ENCODE measurements around the gene ADIRF.
"Not testable (repeated sequence)": the region's sequence is repeated elsewhere in the genome, so short reads cannot be mapped to it uniquely, and the experiment has no call there.

Gene ADIRF

DNA sequence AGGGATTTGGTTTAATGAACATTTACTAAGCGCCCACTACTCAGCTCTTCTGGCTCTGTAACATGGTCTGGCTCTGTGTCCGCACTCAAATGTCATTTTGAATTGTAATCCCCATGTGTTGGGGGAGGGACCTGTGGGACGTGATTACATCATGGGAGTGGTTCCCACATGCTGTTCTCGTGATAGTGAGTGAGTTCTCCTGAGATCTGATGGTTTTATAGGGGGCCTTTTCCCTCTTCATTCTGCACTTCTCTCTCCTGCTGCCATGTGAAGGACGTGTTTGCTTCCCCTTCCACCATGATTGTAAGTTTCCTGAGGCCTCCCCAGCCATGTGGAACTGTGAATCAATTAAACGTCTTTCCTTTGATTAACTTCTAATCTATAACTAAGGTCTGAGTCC is 12.7 kb downstream of the ADIRF start:
- ATAC-seq, result not testable (repeated sequence)

DNA sequence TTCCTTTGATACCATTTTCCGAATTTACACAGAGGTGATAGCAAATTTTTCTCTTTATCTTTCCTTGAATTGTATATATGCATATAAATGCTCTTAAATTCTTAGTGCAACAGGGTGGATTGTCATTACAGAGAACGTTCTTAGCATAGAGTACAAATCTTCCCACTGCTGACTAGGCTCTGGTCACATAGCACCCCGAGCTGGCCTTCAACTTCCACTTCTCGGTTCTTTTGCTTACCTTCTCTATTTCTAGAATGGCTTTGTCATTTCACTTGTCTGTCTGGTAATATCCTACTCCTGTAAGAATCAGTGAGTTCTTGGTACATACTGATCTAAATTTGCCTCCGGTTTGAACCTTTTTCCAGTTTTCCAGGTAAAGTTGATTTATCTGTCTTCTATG is 13.4 kb downstream of the ADIRF start:
- no peak for ATAC-seq

DNA sequence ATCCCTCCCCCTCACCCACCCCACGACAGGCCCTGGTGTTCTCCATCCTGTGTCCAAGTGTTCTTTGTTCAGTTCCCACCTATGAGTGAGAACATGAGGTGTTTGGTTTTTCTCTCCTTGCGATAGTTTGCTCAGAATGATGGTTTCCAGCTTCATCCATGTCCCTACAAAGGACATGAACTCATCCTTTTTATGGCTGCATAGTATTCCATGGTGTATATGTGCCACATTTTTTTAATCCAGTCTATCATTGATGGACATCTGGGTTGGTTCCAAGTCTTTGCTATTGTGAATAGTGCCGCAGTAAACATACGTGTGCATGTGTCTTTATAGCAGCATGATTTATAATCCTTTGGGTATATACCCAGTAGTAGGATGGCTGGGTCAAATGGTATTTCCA is 16.2 kb downstream of the ADIRF start:
- not testable (repeated sequence) for ATAC-seq

DNA sequence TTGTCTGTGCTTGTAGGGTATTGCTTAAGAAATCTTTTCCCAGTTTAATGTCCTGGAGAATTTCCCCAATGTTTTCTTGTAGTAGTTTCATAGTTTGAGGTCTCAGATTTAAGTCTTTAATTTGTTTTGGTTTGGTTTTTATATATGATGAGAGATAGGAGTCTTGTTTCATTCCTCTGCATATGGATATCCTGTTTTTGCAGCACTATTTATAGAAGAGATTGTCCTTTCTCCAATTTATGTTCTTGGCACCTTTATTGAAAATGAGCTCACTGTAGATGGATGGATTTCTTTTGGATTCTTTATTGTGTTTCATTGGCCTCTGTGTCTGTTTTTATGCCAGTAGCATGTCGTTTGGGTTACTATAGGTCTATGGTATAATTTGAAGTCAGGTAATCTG is 20.2 kb downstream of the ADIRF start:
- no peak for ATAC-seq

DNA sequence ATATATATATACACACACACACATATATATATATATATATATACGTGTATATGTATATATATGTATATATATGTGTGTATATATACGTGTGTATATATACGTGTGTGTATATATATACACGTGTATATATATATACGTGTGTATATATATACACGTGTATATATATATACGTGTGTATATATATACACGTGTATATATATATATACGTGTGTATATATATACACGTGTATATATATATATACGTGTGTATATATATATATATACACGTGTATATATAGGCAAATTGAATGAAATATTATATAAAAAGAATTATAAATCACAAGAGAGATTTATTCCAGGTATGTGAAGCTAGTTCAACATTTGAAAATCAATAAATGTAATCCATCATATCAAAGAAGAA is 23.1 kb downstream of the ADIRF start:
- ATAC-seq, result not testable (repeated sequence)

DNA sequence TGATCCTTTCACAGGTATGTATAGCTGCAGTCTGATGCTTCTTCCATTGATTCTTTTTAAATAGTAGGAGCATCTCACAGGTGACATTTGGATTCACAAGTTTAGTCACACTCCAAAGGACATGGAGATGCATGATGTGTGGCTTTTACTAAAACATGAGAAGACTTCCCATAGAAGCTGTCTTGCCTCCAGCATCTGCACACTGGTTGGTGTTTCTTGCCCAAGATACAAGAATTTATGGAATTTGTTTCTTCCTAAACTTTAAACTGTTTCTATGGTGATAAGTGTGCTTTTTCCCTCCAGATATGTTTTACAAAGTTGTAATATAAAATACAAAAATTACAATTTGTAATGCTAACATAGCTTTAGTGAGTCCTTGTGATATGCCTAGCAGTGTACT is 24.2 kb downstream of the ADIRF start:
- ATAC-seq, result no peak

DNA sequence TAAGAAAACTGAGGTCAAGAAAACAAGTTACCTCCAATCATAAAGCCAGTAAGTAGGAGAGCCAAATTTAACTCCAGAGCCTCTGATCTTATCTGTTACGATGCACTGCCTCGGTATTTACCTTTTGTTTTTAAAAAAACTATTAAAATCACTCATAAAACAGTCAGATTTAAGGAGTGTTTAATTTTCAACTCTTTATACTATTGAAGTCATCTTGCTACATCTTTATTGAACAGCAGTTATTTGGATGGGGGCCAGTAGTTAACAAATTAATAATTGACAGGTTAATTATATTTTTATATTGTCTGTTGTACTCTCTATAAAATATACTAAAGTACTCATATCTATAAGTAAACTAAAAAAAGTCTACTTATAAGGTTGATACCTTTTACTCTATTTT is 24.6 kb downstream of the ADIRF start:
- no peak for ATAC-seq

DNA sequence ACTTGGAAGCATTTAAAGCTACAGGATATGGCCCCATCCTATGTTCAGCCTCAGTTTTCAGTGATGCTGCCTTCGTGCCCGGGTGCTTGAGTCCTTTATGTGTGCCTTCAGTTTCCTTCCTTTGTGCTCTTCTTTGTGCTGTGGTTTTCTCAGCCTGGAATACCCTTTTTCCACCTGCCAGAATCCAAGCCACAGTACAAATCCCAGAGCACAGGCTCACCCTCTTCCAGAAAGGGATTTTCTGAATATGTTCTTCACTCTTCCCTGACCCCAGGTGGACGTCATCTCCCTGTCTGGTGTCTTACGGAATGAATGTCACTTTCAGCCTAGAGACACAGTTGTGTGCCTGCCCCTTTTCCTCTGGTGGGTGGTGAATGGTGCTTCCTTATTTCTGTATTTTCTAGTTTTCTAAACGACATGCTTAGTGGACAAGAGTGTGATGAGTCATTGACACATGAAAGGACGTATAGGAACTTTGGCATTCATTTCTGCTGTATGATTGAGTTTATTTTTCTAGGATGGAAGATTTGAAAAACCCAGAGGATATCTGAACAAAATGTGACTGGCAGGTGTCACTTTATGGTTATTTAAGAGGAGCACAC is 31.6 kb downstream of the ADIRF start:
- not testable (repeated sequence) for ATAC-seq

DNA sequence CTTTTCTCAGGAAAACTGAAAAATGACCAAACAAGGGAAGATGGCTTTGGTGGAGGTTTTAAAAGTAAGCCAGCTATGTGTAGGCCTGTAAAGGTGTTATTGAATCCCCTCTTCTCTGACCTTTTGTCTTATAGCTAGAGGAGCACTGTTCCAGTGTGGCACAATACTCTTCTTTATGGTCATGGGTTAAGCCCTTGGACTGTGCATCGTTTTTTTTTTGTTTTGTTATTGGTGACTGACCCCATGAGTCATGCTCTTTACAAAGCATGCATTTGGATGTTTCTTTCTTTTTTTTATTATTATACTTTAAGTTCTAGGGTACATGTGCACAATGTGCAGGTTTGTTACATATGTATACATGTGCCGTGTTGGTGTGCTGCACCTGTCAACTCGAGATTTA is 32.2 kb downstream of the ADIRF start:
- no peak for ATAC-seq

DNA sequence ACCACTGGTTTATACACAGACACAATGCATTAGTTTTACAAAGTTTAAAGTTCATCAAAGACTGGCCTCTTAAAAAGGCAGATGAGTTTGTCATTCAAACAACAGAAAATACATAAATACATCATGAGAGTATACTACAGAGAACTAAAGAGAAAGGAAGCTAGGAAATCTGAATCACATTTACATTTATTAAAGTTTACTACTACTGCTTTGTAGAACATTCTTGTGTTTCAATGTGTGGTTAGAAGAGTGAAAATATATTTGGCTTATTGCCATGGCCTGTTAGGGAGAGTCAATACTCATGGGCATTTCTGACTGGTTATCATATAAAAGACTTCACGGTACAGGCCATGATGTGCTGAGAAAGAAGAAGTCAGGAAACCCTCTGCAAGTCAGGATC is 38.8 kb downstream of the ADIRF start:
- not testable (repeated sequence) for ATAC-seq

DNA sequence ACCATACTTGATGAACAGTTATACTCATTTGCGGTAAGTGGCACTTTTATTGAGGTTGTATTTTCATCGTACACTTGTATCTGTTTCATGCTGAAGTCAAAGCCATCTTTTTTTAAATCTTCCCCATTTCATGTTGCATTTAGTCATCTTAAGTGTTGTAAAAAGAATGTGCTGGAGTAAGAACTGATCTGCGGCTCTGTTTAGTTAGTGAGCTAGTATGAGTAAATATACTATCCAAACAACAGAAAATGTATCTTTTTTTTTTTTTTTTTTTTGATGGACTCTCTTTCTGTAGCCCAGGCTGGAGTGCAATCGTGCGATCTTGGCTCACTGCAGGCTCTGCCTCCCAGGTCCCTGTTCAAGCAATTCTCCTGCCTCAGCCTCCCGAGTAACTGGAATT is 39.4 kb downstream of the ADIRF start:
- not testable (repeated sequence) for ATAC-seq

DNA sequence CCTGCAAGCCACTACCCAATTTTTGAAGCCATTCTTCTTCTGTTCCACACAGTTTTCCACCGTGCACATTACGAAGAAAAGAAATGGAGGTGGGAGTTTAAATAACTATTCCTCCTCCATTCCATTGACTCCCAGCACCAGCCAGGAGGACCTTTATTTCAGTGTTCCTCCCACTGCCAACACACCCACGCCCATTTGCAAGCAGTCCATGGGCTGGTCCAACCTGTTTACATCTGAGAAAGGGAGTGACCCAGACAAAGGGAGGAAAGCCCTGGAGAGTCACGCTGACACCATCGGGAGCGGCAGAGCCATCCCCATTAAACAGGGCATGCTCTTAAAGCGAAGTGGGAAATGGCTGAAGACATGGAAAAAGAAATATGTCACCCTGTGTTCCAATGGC is 40.0 kb downstream of the ADIRF start:
- ATAC-seq, result not testable (repeated sequence)

DNA sequence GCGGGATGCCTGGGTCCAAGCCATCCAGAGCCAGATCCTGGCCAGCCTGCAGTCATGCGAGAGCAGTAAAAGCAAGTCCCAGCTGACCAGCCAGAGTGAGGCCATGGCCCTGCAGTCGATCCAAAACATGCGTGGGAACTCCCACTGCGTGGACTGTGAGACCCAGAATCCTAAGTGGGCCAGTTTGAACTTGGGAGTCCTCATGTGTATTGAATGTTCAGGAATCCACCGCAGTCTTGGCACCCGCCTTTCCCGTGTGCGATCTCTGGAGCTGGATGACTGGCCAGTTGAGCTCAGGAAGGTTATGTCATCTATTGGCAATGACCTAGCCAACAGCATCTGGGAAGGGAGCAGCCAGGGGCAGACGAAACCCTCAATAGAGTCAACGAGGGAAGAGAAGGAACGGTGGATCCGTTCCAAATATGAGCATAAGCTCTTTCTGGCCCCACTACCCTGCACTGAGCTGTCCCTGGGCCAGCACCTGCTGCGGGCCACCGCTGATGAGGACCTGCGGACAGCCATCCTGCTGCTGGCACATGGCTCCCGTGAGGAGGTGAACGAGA is 40.9 kb downstream of the ADIRF start:
- not testable (repeated sequence) for ATAC-seq

DNA sequence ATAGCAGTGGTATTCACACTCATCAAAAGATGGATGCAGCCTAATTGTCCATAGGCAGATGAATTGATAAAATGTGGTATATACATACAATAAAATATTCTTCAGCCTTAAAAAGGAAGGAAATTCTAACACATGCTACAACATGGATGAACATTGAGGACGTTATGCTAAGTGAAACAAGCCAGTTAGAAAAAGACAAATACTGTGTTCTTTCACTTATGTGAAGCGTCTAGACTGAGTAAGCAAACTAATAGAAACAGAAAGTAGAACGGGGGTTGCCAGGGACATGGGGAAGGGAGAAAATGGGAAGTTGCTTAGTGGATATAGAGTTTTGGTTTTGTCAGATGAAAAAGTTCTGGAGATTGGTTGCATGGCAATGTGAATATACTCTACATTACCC is 45.2 kb downstream of the ADIRF start:
- not testable (repeated sequence) for ATAC-seq

DNA sequence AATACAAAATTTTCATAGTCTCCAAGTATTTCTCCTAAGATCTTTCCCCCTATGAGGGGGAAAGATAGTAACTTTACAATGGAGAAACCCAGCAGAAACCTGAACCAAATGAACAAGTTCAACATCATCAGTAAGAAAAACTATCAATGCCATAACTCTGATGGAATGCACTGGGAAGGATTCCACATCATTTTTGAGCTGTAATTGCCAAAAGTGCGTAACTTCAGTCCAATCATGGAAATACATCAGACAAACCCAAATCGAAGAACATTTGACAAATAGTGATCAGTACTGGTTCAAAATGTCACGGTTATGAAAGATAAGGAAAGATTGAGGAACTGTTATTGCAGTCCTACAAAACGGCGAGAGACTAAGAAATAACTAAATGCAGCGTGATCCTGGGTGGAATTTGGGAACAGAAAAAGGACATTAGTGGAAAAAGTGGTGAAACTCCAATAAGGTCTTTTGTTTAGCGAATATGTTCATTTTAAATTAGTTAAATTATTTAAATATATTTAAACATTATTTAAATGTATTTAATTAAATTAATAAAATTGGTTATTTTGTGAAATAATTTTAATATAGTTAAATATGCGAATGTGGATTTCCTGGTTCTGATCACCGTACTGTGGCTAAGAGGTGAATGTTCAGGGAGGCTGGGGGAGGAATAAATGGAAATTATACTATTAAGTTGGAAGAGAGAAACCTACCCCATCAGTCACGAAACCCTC is 46.9 kb downstream of the ADIRF start:
- not testable (repeated sequence) for ATAC-seq

DNA sequence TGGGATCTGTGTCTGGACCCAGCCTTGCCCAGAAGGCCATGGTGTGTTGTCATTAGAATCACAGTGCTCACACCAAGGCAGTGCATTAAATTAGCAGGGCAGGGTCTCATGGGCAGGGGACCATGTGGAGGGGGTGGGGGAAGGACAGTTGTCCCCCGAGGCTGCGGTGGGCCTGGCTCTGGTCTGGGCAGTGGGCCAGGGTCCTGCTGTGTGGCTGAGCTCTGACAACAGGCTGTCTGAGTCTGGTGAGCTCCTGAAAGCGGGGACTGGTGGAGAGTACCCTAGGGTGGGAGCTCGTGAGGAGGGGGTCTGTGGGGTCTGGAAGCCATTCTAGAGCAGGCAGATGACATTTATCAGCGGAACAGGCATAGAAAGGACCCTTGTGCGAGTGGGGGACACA is 49.8 kb downstream of the ADIRF start:
- ATAC-seq, result not testable (repeated sequence)

DNA sequence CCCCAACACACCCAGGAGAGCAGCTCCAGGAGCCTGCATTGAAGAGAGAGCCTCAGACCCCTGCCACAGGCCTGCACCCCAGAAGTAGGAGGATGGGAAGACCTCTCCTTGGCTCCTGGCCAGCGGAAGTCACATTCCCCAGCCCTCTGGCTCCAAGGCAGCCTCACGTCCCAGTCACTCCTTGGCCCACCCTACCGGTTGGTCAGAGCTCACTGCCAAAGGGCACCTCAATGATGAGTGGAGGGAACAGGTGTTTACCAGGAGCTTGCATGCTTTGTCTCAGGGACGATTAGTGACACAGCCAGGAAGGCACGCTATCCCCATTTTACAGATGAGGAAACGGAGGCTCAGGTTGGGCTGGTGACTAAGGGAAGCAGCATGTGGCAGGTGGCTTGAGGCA is 50.8 kb downstream of the ADIRF start:
- not testable (repeated sequence) for ATAC-seq

DNA sequence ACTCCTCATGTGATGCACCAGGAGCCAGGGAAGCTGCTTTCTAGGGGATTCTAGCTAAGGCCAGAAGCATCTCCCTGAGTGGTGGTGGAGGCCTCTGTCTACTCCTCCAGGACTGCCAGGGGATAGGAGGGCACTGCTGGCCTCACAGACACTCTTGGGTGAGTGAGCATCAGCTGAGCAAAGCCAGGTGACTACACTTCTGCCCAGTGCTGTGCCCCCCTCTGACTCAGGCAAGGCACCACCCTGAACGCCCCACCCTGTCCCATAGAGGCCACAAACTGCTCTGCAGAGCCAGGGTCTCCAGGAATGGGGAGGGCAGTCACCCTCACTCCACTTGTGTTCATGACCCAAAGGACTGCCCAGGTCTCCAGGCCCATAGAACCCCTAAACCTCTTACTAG is 51.2 kb downstream of the ADIRF start:
- ATAC-seq, result not testable (repeated sequence)

DNA sequence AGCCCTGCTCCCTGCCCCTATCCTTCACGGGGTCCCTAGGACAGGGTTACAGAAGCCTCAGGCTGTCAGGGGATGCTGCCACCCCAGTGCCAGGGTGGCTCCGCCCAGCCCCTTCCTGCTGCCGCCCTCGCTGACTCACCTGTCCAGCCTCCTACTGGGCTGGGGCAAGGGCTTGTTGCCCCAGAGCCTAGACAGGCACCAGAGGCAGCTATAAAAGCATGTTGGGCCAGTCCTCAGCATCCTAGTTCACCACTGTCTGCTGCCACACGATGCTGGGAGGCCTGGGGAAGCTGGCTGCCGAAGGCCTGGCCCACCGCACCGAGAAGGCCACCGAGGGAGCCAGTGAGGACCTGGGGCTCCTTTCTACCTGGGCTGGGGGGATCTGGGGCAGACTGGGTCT is 51.8 kb downstream of the ADIRF start, which contains the start of gene FAM25A:
Gene FAM25A (plus strand): TSS at position 239 of the 400 bp plus-strand sequence. CDS start 31 bp downstream, at position 270.
- ATAC-seq, result not testable (repeated sequence)

Data from activated CD4-positive, CD25-positive, alpha-beta regulatory T cell treated with anti-CD3 and anti-CD28 coated beads, Interleukin-2, amount 50 U/mL, for 24 hours (primary cell).